GM12875 (cell line): ENCODE data around the gene FAM78B.

Experiments used
- H3K4me3 ChIP-seq: one replicate; pipeline ENCODE4 v1.5.1; 2011; ENCODE audit warnings: low read depth, low read length, control low read depth
- CTCF ChIP-seq: IDR thresholded peaks from 2 replicates; pipeline ENCODE4 v1.5.1; 2011; ENCODE audit warnings: low read depth, mild to moderate bottlenecking, control low read depth, inconsistent platforms, low read length, moderate library complexity, borderline replicate concordance; ENCODE audit not compliant: insufficient read depth

Gene FAM78B

GRCh38 chr1:166127003-166127402, 39.8 kb downstream of the FAM78B start:
- TF ChIP-seq CTCF = no peak
- H3K4me3 ChIP-seq = no peak overlapping the region

- TF ChIP-seq CTCF = no peak
- no peak overlapping the region for H3K4me3 ChIP-seq
These were observed 43.8 kb downstream of the FAM78B start for GRCh38 chr1:166122873-166123466.

GRCh38 chr1:166121010-166121409, 45.8 kb downstream of the FAM78B start:
- no peak for TF ChIP-seq CTCF
- no peak overlapping the region for H3K4me3 ChIP-seq

- no peak for TF ChIP-seq CTCF
- H3K4me3 ChIP-seq = no peak overlapping the region
These were observed 46.5 kb downstream of the FAM78B start for GRCh38 chr1:166120281-166120680.

GRCh38 chr1:166119471-166119965, 47.3 kb downstream of the FAM78B start:
- H3K4me3 ChIP-seq = no peak overlapping the region
- no peak for TF ChIP-seq CTCF

- H3K4me3 ChIP-seq = no peak overlapping the region
- TF ChIP-seq CTCF = no peak
These were observed 49.0 kb downstream of the FAM78B start for GRCh38 chr1:166117776-166118175.

GRCh38 chr1:166116026-166116425, 50.8 kb downstream of the FAM78B start:
- no peak overlapping the region for H3K4me3 ChIP-seq
- TF ChIP-seq CTCF = no peak
